Ureter (tissue), 1 donor: ENCODE results near the gene GOLGA6L2. TPM values are rescaled to one million over a fixed set of nuclear protein-coding genes. Genes with fewer than 3 reads are reported as not detected.

ENCODE experiments used
- DNase-seq: peaks from one replicate; pipeline ENCODE4 v3.0.0-alpha.2; 2020; ENCODE audit warnings: low spot score
- total RNA-seq: library from RNA; stranded (reverse); gene quantifications from one replicate; pipeline ENCODE4 v1.2.4, GENCODE V29; 2023
- donor health status: DM: yes; HTN: yes; CAD: no.

GOLGA6L2 gene
- total RNA-seq, 1 donor from 2014 or later = not detected

GRCh38 chr15:23395030-23395692, 51.9 kb downstream of the GOLGA6L2 start:
- DNase-seq = no peak

Other genes with a start within 250 kb of the GOLGA6L2 start
- not detected for gene GOLGA6L26, start 113.0 kb downstream of the GOLGA6L2 start, total RNA-seq
- 0.65 TPM for gene GOLGA8S, start 92.5 kb downstream of the GOLGA6L2 start, total RNA-seq
- 1.1 TPM for gene MKRN3, start 118.4 kb upstream of the GOLGA6L2 start, total RNA-seq
- 0.70 TPM for gene MAGEL2, start 200.6 kb upstream of the GOLGA6L2 start, total RNA-seq
- gene NDN, start 240.1 kb upstream of the GOLGA6L2 start, total RNA-seq = 36.1 TPM